ENCODE measurements around the gene CLUH. TPM values are rescaled to one million over a fixed set of nuclear protein-coding genes. Genes with fewer than 3 reads are reported as not detected.
A peak's percentile ranks its signal among the peaks of the same experiment; 100 is the strongest.

Gene CLUH
- total RNA-seq, 1 experiment from 2014 or later: 161 TPM

- Histone ChIP-seq H3K4me1 (no peaks in the 10 kb centered on the region), H3K9me3 (no peaks in the 10 kb centered on the region), H3K4me3 (ENCODE audit: low read depth, low read length) (no peak overlapping the region), H3K27me3 (replicated peaks; ENCODE audit: control insufficient read depth, insufficient read depth, low read length) (no peaks in the 10 kb centered on the region), H3K36me3 (ENCODE audit: control insufficient read depth, insufficient read depth, low read length) (no peaks in the 10 kb centered on the region)
- peaks cover 6% of the 10 kb centered on the region for H3K4me1 Mint-ChIP-seq (ENCODE audit: low read depth, unreplicated experiment)
- intact Hi-C loops (cut with micrococcal nuclease; ENCODE audit: unreplicated experiment): no loop called here
- H3K27ac Mint-ChIP-seq (ENCODE audit: unreplicated experiment): no peak overlapping the region
- no peak for TF ChIP-seq CTCF (IDR thresholded peaks at IDR 0.05; ENCODE audit: insufficient read depth in 1 of 2, low read depth in 1 of 2, low read length in 1 of 2, severe bottlenecking in 1 of 2, unreplicated experiment in 1 of 2)
- no peaks in the 10 kb centered on the region for H3K27me3 Mint-ChIP-seq (ENCODE audit: insufficient read depth, unreplicated experiment)
- peaks cover 81% of the 10 kb centered on the region for H3K36me3 Mint-ChIP-seq (ENCODE audit: insufficient read depth, unreplicated experiment)
- no peak overlapping the region for H3K4me3 Mint-ChIP-seq (ENCODE audit: unreplicated experiment)
- ChIA-PET CTCF (no interaction called here), POLR2A (no interaction called here)
- H3K9me3 Mint-ChIP-seq (ENCODE audit: unreplicated experiment): no peaks in the 10 kb centered on the region
- no peak for DNase-seq
- BruUV-seq (replicated peaks): no TSS peak
These were observed 62.4 kb downstream of the CLUH start for GRCh38 chr17:2649191-2649590.

GRCh38 chr17:2647957-2648356, 63.6 kb downstream of the CLUH start:
- Histone ChIP-seq H3K4me1 (no peaks in the 10 kb centered on the region), H3K9me3 (no peaks in the 10 kb centered on the region), H3K4me3 (ENCODE audit: low read depth, low read length) (no peak overlapping the region), H3K36me3 (ENCODE audit: control insufficient read depth, insufficient read depth, low read length) (no peaks in the 10 kb centered on the region), H3K27me3 (replicated peaks; ENCODE audit: control insufficient read depth, insufficient read depth, low read length) (no peaks in the 10 kb centered on the region)
- Mint-ChIP-seq H3K9me3 (ENCODE audit: unreplicated experiment) (no peaks in the 10 kb centered on the region), H3K36me3 (ENCODE audit: insufficient read depth, unreplicated experiment) (peaks cover 83% of the 10 kb centered on the region), H3K4me3 (ENCODE audit: unreplicated experiment) (no peak overlapping the region), H3K4me1 (ENCODE audit: low read depth, unreplicated experiment) (peaks cover 6% of the 10 kb centered on the region), H3K27me3 (ENCODE audit: insufficient read depth, unreplicated experiment) (no peaks in the 10 kb centered on the region), H3K27ac (ENCODE audit: unreplicated experiment) (no peak overlapping the region)
- ChIA-PET CTCF (no interaction called here), POLR2A (no interaction called here)
- DNase-seq: no peak
- intact Hi-C loops (cut with micrococcal nuclease; ENCODE audit: unreplicated experiment): no loop called here
- no peak for TF ChIP-seq CTCF (IDR thresholded peaks at IDR 0.05; ENCODE audit: insufficient read depth in 1 of 2, low read depth in 1 of 2, low read length in 1 of 2, severe bottlenecking in 1 of 2, unreplicated experiment in 1 of 2)
- no TSS peak for BruUV-seq (replicated peaks)

- no peaks in the 10 kb centered on the region for H3K9me3 Mint-ChIP-seq (ENCODE audit: unreplicated experiment)
- BruUV-seq (replicated peaks): no TSS peak
- H3K4me3 ChIP-seq (ENCODE audit: low read depth, low read length): no peak overlapping the region
- no peak overlapping the region for H3K4me3 Mint-ChIP-seq (ENCODE audit: unreplicated experiment)
- H3K27me3 Mint-ChIP-seq (ENCODE audit: insufficient read depth, unreplicated experiment): no peaks in the 10 kb centered on the region
- peaks cover 85% of the 10 kb centered on the region for H3K36me3 Mint-ChIP-seq (ENCODE audit: insufficient read depth, unreplicated experiment)
- no peaks in the 10 kb centered on the region for H3K27me3 ChIP-seq (replicated peaks; ENCODE audit: control insufficient read depth, insufficient read depth, low read length)
- no peaks in the 10 kb centered on the region for H3K4me1 Mint-ChIP-seq (ENCODE audit: low read depth, unreplicated experiment)
- DNase-seq: no peak
- peak overlapping the region; percentile 55 for H3K27ac Mint-ChIP-seq (ENCODE audit: unreplicated experiment)
- POLR2A ChIA-PET: no interaction called here
- TF ChIP-seq CTCF (IDR thresholded peaks at IDR 0.05; ENCODE audit: insufficient read depth in 1 of 2, low read depth in 1 of 2, low read length in 1 of 2, severe bottlenecking in 1 of 2, unreplicated experiment in 1 of 2): no peak
- H3K4me1 ChIP-seq: no peaks in the 10 kb centered on the region
- CTCF ChIA-PET: no interaction called here
- H3K9me3 ChIP-seq: no peaks in the 10 kb centered on the region
- intact Hi-C loops (cut with micrococcal nuclease; ENCODE audit: unreplicated experiment): no loop called here
- H3K36me3 ChIP-seq (ENCODE audit: control insufficient read depth, insufficient read depth, low read length): peaks cover 1% of the 10 kb centered on the region; the same call in 1 of the 2 replicates
These were observed 66.6 kb downstream of the CLUH start for GRCh38 chr17:2644971-2645370.

Small RNA genes within 50 kb of the gene (microRNA-seq; reads per million reads assigned to microRNA genes)
- not detected for gene MIR1253
- gene MIR6776: 0.74 reads per million

Other genes with a start within 250 kb of the CLUH start
- gene METTL16, start 199.9 kb downstream of the CLUH start, total RNA-seq (2022): 50.4 and 58.4 TPM in 2 replicates
- 141 and 153 TPM in 2 replicates for gene PAFAH1B1, start 118.1 kb downstream of the CLUH start, total RNA-seq (2022)
- 0.66 and 1.1 TPM in 2 replicates for gene CCDC92B, start 37.9 kb upstream of the CLUH start, total RNA-seq (2022)
- 45.3 and 46.7 TPM in 2 replicates for gene RAP1GAP2, start 84.7 kb upstream of the CLUH start, total RNA-seq (2022)